Endothelial cell of umbilical vein (primary cell): Measurements from ENCODE around the gene AKNA. TPM values are rescaled to one million over a fixed set of nuclear protein-coding genes. Genes with fewer than 3 reads are reported as not detected.

Experiments
- BruUV-seq: library from RNA; stranded (reverse); fragments of 400-500 nt; replicated peaks from 2 replicates; lab custom pipeline; 2021; lab: Mats Ljungman, UMichigan
- CTCF ChIA-PET: fragments of 300-600, 350-600 bp; sonication (Branson Sonifier 250); formaldehyde crosslinking; loops from one replicate; lab custom pipeline; 2021; ENCODE audit warnings: antibody characterized with exemption, inconsistent platforms; lab: Charles Lee
- POLR2A ChIA-PET: fragments of 300-600, 350-600 bp; sonication (Branson Sonifier 250); formaldehyde crosslinking; loops from one replicate; lab custom pipeline; 2021; ENCODE audit warnings: antibody characterized with exemption, inconsistent platforms; lab: Charles Lee
- DNase-seq: peaks from one replicate; pipeline ENCODE4 v3.0.0-alpha.2; 2011; ENCODE audit warnings: low read depth, low spot score
- FAIRE-seq: peaks from 2 replicates; lab custom pipeline; 2011; peaks lifted over from hg19 to GRCh38; lab: Jason Lieb, UNC
- H2AFZ ChIP-seq: 2 replicates; pipeline ENCODE4 v1.6.0; 2012; ENCODE audit warnings: low read depth, low read length, control low read depth, inconsistent platforms
- H3K27ac ChIP-seq: 2 replicates; pipeline ENCODE4 v1.5.1; 2011; ENCODE audit warnings: low read depth, mild to moderate bottlenecking, control low read depth, low read length, moderate library complexity; ENCODE audit not compliant: insufficient read depth
- H3K27me3 ChIP-seq, 2 experiments: 2 replicates each; pipeline versions ENCODE4 v1.6.0 to v1.6.1; 2011; ENCODE audit warnings: low read length in 2 of 2, mixed read lengths in 1 of 2; ENCODE audit not compliant: control insufficient read depth in 2 of 2, insufficient read depth in 2 of 2
- H3K36me3 ChIP-seq, 2 experiments: 2 replicates in 1 of 2; 3 replicates in 1 of 2; pipeline ENCODE4 v1.5.1; 2011; ENCODE audit warnings: low read length in 2 of 2, mild to moderate bottlenecking in 1 of 2, moderate library complexity in 1 of 2; ENCODE audit not compliant: control insufficient read depth in 2 of 2, insufficient read depth in 2 of 2; ENCODE audit errors: extremely low read depth in 1 of 2
- H3K4me1 ChIP-seq: 3 replicates; pipeline ENCODE4 v1.5.1; 2011; ENCODE audit warnings: mild to moderate bottlenecking, low read length; ENCODE audit not compliant: control insufficient read depth, insufficient read depth; ENCODE audit errors: extremely low read depth
- H3K4me2 ChIP-seq: 2 replicates; pipeline ENCODE4 v1.6.1; 2011; ENCODE audit warnings: low read length, control low read depth, mixed read lengths; ENCODE audit not compliant: insufficient read depth
- H3K4me3 ChIP-seq, 3 experiments: fragments of 200-600 bp in 1 of 3; sonication (generic), shearing (Covaris generic) in 1 of 3; replicated peaks in 1 of 3; 2 replicates each; pipeline ENCODE4 v1.5.1; 2011 to 2016; ENCODE audit warnings: control low read depth in 3 of 3, low read length in 3 of 3, mild to moderate bottlenecking in 2 of 3, inconsistent platforms in 1 of 3, low read depth in 1 of 3, moderate library complexity in 1 of 3; ENCODE audit not compliant: insufficient read depth in 1 of 3
- H3K79me2 ChIP-seq: 2 replicates; pipeline ENCODE4 v1.6.0; 2012; ENCODE audit warnings: low read length, inconsistent platforms; ENCODE audit not compliant: control insufficient read depth, insufficient read depth
- H3K9ac ChIP-seq: replicated peaks from 2 replicates; pipeline ENCODE3; 2011; ENCODE audit warnings: low read length, control low read depth; ENCODE audit not compliant: insufficient read depth; ENCODE audit errors: extremely low read depth
- H3K9me1 ChIP-seq: replicated peaks from 3 replicates; pipeline ENCODE4 v1.6.0; 2011; ENCODE audit warnings: mild to moderate bottlenecking, low read length; ENCODE audit not compliant: control insufficient read depth, insufficient read depth; ENCODE audit errors: extremely low read depth
- H3K9me3 ChIP-seq: replicated peaks from 2 replicates; pipeline ENCODE4 v1.5.1; 2012; ENCODE audit warnings: low read length, inconsistent platforms; ENCODE audit not compliant: control insufficient read depth, insufficient read depth
- H4K20me1 ChIP-seq: replicated peaks from 2 replicates; pipeline ENCODE3; 2011; ENCODE audit warnings: mild to moderate bottlenecking, low read length; ENCODE audit not compliant: control insufficient read depth, insufficient read depth; ENCODE audit errors: extremely low read depth
- EZH2 ChIP-seq: IDR thresholded peaks from 2 replicates; pipeline ENCODE4 v1.6.1; 2012; ENCODE audit warnings: borderline replicate concordance, low read depth, mild to moderate bottlenecking, moderate library complexity, low read length, inconsistent platforms; ENCODE audit not compliant: severe bottlenecking
- FOS ChIP-seq: IDR thresholded peaks from 2 replicates; pipeline ENCODE4 v1.6.1; 2011; ENCODE audit warnings: mild to moderate bottlenecking, low read length, moderate library complexity, borderline replicate concordance; ENCODE audit not compliant: insufficient read depth
- GATA2 ChIP-seq: IDR thresholded peaks from 2 replicates; pipeline ENCODE4 v1.7.0; 2011; ENCODE audit warnings: low read depth, mild to moderate bottlenecking, moderate library complexity, mixed read lengths, low read length; ENCODE audit not compliant: insufficient read length, insufficient read depth
- JUN ChIP-seq: IDR thresholded peaks from 2 replicates; pipeline ENCODE4 v1.6.1; 2011; ENCODE audit warnings: borderline replicate concordance, low read depth; ENCODE audit not compliant: insufficient read length, insufficient read depth
- MYC ChIP-seq: IDR thresholded peaks from one replicate; pipeline ENCODE4 v1.6.1; 2011; ENCODE audit warnings: mild to moderate bottlenecking, low read depth, low read length
- POLR2A ChIP-seq: IDR thresholded peaks from 2 replicates; pipeline ENCODE4 v1.6.1; 2012; ENCODE audit warnings: low read depth, mild to moderate bottlenecking, control low read depth, low read length
- POLR2AphosphoS5 ChIP-seq: IDR thresholded peaks from 2 replicates; pipeline ENCODE4 v1.6.1; 2012; ENCODE audit warnings: low read depth, mild to moderate bottlenecking, control low read depth, low read length, moderate library complexity; ENCODE audit not compliant: insufficient read depth
- dilution Hi-C: fragments of 300-500 bp; cut with MboI; formaldehyde crosslinking; loops from one replicate; pipeline ENCODE4 v1.15.0; 2019; ENCODE audit warnings: low sequenced_read_pairs; ENCODE audit not compliant: extremely low pct_ligation_motif_present
- intact Hi-C: fragments of 100-400 bp; cut with micrococcal nuclease; formaldehyde crosslinking; loops from one replicate; pipeline ENCODE4 v1.10.0; 2022
- polyA plus RNA-seq, 4 experiments: library from polyadenylated mRNA; depleted of rRNA in 3 of 4; stranded (reverse) in 3 of 4; unstranded in 1 of 4; fragments of >200 nt; gene quantifications; 2 replicates each; pipeline versions ENCODE4 v1.2.1 to v1.2.3, GENCODE V29; 2011 to 2012; ENCODE audit warnings: missing spikeins in 1 of 4
- total RNA-seq: library from RNA; stranded (reverse); gene quantifications from 2 replicates; pipeline ENCODE4 v1.2.3, GENCODE V29; 2021
- TF ChIP-seq, protein P1 (sequence below), 2 donors: IDR thresholded peaks; 1 replicate in 1 of 2; 2 replicates in 1 of 2; pipeline ENCODE4 v1.5.1; 2011; ENCODE audit warnings: low read length in 2 of 2, mild to moderate bottlenecking in 2 of 2, moderate library complexity in 2 of 2, control low read depth in 1 of 2, inconsistent platforms in 1 of 2, low read depth in 1 of 2; ENCODE audit not compliant: insufficient read depth in 1 of 2; ENCODE audit errors: extremely low read depth in 1 of 2
- TF ChIP-seq, protein P2 (sequence below): IDR thresholded peaks from 2 replicates; pipeline ENCODE4 v1.6.1; 2011; ENCODE audit not compliant: insufficient read depth, insufficient read length

AKNA gene
- total and polyA plus RNA-seq, 2 donors (not counting 3 experiments of a cell fraction or from before 2014, with no cell fraction given), result 11.3 to 22.4 TPM

- no peak overlapping the region for H3K4me2 ChIP-seq
- H3K4me1 ChIP-seq, result no peaks in the 10 kb centered on the region
- no peaks in the 10 kb centered on the region for H3K9me1 ChIP-seq
- no peaks in the 10 kb centered on the region for H3K9me3 ChIP-seq
- no peaks in the 10 kb centered on the region for H3K36me3 ChIP-seq
- dilution Hi-C loops, result no loop called here
- H3K27me3 ChIP-seq, result peaks cover 3 to 4% of the 10 kb centered on the region in 2 experiments
- no peak for DNase-seq
- intact Hi-C loops, result no loop called here
- H2AFZ ChIP-seq, result no peak overlapping the region
- H3K27ac ChIP-seq, result no peak overlapping the region
- ChIA-PET CTCF (interaction anchor here (1.0 to 10.9 kb wide), 4 partner anchors 33 to 320 kb away, joined by 3 to 159 read pairs (median 4); no protein-coding TSS in a partner anchor), POLR2A (no interaction called here)
- no TSS peak for BruUV-seq
- no peak overlapping the region for H3K4me3 ChIP-seq
- no peaks in the 10 kb centered on the region for H4K20me1 ChIP-seq
- no peak overlapping the region for H3K9ac ChIP-seq
- FAIRE-seq, result no peak
- no peaks in the 10 kb centered on the region for H3K79me2 ChIP-seq
- no peak for TF ChIP-seq POLR2AphosphoS5
- TF ChIP-seq FOS, result no peak
- TF ChIP-seq JUN, result no peak
- TF ChIP-seq MYC, result no peak
These were observed 40.7 kb upstream of the AKNA start for GRCh38 chr9:114428466-114428865.

- no peak overlapping the region for H3K27ac ChIP-seq
- intact Hi-C loops, result no loop called here
- no peaks in the 10 kb centered on the region for H4K20me1 ChIP-seq
These were observed 39.9 kb upstream of the AKNA start for GRCh38 chr9:114427644-114428043.

More at GRCh38 chr9:114427644-114428043, 39.9 kb upstream of the AKNA start:
- Histone ChIP-seq H3K9me3 (no peaks in the 10 kb centered on the region), H3K36me3 (no peaks in the 10 kb centered on the region), H3K4me3 (no peak overlapping the region), H3K79me2 (no peaks in the 10 kb centered on the region), H3K9me1 (no peaks in the 10 kb centered on the region), H3K27me3 (peaks cover 0 to 6% of the 10 kb centered on the region in 2 experiments), H3K4me1 (no peaks in the 10 kb centered on the region), H3K4me2 (no peak overlapping the region), H2AFZ (no peak overlapping the region), H3K9ac (no peak overlapping the region)
- no peak for TF ChIP-seq POLR2AphosphoS5
- TF ChIP-seq JUN, result no peak
- no peak for TF ChIP-seq GATA2
- TF ChIP-seq POLR2A, result no peak
- TF ChIP-seq, protein P1, sequence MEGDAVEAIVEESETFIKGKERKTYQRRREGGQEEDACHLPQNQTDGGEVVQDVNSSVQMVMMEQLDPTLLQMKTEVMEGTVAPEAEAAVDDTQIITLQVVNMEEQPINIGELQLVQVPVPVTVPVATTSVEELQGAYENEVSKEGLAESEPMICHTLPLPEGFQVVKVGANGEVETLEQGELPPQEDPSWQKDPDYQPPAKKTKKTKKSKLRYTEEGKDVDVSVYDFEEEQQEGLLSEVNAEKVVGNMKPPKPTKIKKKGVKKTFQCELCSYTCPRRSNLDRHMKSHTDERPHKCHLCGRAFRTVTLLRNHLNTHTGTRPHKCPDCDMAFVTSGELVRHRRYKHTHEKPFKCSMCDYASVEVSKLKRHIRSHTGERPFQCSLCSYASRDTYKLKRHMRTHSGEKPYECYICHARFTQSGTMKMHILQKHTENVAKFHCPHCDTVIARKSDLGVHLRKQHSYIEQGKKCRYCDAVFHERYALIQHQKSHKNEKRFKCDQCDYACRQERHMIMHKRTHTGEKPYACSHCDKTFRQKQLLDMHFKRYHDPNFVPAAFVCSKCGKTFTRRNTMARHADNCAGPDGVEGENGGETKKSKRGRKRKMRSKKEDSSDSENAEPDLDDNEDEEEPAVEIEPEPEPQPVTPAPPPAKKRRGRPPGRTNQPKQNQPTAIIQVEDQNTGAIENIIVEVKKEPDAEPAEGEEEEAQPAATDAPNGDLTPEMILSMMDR (IDR thresholded peaks at IDR 0.05; ENCODE audit: extremely low read depth in 1 of 2, insufficient read depth in 1 of 2, low read depth in 1 of 2, low read length in 2 of 2), result no peak
- TF ChIP-seq EZH2, result no peak
- TF ChIP-seq FOS, result no peak
- no peak for TF ChIP-seq MYC
- TF ChIP-seq, protein P2, sequence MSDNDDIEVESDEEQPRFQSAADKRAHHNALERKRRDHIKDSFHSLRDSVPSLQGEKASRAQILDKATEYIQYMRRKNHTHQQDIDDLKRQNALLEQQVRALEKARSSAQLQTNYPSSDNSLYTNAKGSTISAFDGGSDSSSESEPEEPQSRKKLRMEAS, result no peak
- ChIA-PET CTCF (interaction anchor here (1.3 to 10.9 kb wide), 2 partner anchors 59 to 225 kb away, joined by 4 to 159 read pairs; no protein-coding TSS in a partner anchor), POLR2A (no interaction called here)
- dilution Hi-C loops, result no loop called here
- BruUV-seq, result no TSS peak
- DNase-seq, result no peak
- no peak for FAIRE-seq
